PC-9 (cell line): ENCODE data around the gene FGFR2.

Experiments
- CTCF ChIP-seq: fragments of 200-600 bp; sonication (generic); conservative IDR thresholded peaks from 2 replicates; pipeline ENCODE4 v1.6.1; 2017; ENCODE audit warnings: mixed run types, antibody characterized with exemption, mild to moderate bottlenecking, moderate library complexity
- EZH2 ChIP-seq: fragments of 200-600 bp; sonication (generic); IDR thresholded peaks from 2 replicates; pipeline ENCODE4 v1.8.0; 2017; ENCODE audit warnings: antibody characterized with exemption, low read depth

GRCh38 chr10:121595351-121595805 lies 2.9 kb downstream of the FGFR2 start:
- no peak for TF ChIP-seq CTCF
- no peak for TF ChIP-seq EZH2
